HG03575 (cell line): ENCODE data around the gene VAT1.
"Not testable (repeated sequence)": the region's sequence is repeated elsewhere in the genome, so short reads cannot be mapped to it uniquely, and the experiment has no call there.

ENCODE experiments used
- ATAC-seq: cut with Tn5 transposase; IDR thresholded peaks from one replicate; pipeline ENCODE4 v1.9.1; 2021; ENCODE audit not compliant: unreplicated experiment, insufficient number of reproducible peaks, low FRiP score; ENCODE audit errors: extremely low read depth

VAT1 gene

DNA sequence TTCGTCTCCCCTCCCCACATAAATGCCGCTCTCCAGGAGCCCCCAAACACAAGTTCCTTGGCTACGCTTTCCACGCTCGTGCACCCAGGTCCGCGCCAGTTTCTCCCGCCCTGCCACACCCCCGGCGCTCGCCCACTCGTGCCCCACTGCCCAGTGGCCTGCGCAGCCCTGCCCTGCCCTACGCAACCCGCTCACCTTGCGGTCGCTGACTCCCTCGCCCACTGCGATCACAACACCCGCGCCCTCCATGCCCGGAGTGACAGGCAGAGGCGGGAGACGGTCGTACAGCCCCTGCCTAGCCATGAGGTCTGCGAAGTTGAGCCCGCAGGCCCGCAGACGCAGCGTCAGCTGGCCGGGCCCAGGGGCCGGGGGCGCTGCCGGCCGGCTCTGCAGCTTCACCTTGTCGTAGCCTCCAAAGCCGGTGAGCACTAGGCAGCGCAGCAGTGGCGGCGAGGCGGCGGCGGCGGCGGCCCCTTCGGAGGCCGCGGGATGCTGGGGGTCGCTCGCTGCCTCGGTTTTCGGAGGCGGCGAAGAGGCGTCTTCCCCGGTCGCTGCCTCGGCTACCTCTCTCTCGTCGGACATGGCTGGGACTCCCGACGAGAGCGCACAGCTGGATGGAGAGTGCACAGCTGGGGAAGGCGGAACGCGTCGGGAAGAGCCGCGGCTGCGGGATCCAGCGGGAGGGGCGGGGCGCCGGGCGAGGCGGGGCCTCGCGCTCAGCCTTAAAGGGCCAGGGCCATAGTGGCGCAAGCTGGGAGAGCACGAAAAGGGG lies at the start of gene VAT1:
Gene VAT1 (minus strand): TSS at position 645 of the 772 bp plus-strand sequence. CDS start 63 bp downstream, at position 582.
- no peak for ATAC-seq

DNA sequence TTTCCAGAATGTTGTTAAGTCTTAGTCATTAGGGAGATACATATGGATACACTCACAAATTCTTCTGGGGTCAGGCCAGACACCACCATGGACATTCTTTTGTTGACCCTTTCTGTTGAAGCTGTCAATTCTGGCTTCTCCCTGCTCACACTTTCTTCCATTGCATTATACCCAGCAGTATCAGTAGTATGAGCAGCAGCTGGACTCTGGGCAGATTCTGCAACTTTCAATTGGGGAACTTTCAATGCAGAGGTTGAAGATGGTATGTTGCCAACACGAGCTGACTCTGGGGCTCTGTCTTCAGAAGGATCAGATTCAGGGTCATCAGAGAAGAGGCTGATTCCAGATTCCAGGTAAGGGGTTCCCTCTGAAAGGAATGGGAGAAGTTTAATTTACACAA lies 48.7 kb upstream of the VAT1 start:
- no peak for ATAC-seq

DNA sequence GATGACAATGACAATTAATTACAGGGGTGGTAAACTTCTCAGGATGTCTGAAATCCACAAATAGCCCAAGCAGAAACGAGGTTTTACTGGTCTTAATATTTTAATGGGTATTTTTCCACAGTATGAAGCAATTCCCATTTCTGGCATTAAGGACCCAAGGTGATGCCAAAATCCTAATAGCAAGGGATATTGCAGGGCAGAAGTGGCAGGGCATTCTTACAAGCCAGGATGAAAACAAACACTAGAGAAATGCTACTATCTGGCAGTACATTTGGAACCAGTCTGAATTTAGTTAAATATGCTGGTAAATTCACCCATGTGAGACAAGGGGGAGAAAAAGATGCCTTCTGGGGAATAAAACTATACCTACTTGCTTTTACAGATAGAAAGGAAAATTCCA lies 48.1 kb upstream of the VAT1 start:
- ATAC-seq: no peak

DNA sequence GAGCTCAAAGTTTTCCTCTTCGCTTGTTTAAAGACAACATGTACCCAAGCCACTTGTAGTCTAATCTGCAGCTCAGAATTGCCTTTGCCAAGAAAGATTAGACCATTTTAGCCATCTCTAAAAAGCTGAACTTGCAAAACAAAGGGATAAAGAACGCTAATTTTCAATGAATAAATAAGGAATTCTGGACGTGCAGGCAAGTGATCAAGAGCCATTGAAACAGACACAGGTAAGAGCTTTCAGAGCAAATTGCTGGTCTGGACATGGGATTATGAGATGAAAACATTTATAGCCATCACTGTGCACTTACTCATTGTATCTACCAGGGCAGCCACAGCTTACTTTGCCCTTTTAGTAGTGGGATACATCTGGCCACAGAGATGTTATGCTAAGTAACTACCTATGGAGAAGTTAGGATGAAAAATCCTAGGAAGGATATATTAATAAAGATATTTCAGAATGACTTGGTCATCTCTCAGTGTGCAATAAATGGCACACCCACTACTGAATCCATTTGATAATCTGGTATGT lies 47.2 kb upstream of the VAT1 start:
- ATAC-seq: no peak

DNA sequence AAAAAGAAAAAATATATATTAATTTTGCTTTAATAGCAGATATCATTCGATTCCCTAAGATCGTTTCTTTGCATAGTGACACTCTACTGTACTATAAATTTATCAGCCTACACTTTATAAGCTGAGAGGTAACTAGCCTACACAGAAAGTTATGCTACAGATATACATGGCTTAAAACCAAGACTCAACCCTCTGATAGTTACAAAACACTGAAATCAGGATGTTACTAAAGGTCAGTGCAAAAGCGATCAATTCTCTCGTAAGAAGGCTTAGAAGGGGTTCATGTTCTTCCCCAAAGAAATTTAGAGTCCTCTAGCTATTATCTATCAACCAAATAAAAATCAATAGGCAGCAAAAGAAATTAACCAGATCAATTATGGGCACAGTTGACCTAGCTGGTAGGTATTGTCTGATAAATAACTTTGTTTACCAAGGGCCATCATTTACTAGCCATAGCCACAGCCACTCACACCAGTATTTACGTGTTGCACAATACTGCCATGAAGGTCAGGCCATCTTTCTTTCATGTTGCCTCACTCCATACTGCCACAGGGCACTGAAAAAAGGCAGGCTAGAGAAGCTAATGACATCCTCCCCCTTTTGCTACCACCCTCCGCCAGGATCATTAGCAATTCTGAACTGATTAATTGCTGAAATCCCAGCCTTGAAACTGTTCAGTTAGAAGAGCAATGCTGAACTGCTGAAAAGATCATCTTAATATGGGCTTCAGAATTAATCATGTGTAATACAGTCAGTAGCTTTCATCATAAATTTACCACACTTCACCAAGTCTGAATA lies 46.6 kb upstream of the VAT1 start:
- no peak for ATAC-seq

DNA sequence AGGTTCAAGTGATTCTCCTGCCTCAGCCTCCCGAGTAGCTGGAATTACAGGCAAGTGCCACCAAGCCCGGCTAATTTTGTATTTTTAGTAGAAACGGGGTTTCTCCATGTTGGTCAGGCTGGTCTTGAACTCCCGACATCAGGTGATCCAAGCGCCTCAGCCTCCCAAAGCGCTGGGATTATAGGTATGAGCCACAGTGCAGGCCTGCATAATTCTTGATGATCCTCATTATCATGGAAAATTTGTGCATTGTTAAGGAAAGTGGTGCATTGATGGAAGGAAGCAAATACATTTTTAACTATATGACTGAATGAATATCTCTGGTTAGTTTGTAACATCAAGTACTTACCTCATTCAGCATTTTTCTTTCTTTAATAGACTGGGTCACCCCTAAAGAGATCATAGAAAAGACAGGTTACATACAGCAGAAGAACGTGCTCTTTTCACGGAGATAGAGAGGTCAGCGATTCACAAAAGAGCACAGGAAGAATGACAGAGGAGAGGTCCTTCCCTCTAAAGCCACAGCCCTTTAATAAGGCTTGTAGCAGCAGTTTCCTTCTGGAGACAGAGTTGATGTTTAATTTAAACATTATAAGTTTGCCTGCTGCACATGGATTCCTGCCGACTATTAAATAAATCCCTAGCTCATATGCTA lies 40.9 kb upstream of the VAT1 start:
- ATAC-seq: no peak

DNA sequence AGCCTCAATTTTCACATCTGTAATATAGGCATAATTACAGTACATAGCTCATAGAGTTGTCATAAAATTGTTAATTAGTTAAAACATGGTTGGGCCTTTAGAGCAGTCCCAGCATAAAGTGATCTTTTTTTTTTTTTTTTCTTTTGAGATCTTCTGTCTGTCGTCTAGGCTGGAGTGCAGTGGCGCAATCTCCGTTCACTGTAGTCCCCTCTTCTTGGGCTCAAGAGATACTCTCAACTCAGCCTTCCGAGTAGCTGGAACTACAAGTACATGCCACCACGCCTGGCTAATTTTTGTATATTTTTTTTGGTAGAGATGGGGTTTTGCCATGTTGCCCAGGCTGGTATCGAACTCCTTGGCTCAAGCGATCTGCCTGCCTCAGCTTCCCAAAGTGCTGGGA lies 33.9 kb upstream of the VAT1 start:
- no peak for ATAC-seq

DNA sequence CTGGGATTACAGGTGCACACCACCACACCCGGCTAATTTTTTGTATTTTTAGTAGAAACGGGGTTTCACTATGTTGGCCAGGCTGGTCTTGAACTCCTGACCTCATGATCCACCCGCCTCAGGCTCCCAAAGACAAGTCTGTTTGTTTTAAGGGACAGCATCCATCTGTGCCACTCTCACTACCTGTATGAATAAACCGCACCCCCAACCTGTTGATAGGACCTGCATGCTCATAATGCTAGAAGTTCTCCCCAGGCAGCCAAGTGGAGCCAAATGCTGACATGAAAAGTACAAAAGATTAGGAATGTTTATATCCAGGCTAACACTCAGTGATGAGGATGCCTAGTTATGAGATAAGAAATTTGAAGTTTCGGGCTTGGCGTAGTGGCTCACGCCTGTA lies 30.8 kb upstream of the VAT1 start:
- not testable (repeated sequence) for ATAC-seq

DNA sequence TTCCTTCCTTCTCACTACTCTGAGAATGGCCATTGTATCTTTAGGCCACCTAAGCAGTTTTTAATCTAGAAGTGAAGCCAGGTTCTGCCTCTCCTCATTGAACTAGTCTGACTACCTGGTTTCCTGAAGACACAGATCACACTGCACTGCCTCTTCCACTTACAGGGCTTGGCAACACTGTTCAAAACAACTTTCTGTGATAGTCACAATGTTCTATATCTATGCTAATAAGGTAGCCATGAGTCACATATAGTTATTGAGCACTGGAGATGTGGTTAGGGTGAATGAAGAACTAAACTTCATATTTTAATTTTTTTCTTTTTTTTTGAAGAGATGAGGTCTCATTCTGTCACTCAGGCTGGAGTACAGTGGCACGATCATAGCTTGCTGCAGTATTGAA lies 29.8 kb upstream of the VAT1 start:
- ATAC-seq: no peak

DNA sequence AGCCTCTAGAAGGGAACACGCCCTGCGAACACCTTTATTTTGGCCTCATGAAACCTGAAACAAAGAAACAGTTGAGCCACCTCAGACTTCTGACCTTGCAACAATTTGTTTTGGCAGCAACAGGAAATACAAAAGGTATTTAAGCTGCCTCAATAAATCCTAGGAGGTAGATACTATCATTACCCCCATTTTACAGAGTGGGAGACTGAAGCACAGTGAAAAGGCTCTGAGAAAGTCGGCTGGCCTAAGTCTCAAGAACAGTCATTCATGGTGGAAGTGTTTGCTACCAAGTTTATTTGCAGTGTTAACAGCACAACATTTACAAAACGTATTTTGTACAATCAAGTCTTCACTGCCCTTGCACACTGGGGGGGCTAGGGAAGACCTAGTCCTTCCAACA lies 21.8 kb upstream of the VAT1 start:
- ATAC-seq: no peak

DNA sequence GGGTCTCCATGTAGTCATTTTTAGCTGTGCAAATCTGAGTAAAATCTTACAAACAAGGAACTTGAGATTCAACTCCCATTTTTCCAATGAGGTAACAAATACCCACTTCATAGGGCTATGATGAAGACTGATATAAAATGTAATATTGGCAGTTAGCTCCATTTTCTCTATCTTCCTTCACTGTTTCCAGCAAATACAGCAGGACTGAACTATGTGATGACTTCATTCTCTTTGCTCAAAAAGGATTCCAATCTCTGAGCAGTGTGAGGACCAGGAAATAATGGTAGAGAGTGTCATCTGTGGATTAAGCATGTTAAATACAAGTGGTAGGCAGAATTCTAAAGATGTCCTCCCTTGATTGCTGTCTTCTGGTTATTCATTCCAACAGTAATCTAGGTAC lies 21.1 kb upstream of the VAT1 start:
- ATAC-seq: no peak

DNA sequence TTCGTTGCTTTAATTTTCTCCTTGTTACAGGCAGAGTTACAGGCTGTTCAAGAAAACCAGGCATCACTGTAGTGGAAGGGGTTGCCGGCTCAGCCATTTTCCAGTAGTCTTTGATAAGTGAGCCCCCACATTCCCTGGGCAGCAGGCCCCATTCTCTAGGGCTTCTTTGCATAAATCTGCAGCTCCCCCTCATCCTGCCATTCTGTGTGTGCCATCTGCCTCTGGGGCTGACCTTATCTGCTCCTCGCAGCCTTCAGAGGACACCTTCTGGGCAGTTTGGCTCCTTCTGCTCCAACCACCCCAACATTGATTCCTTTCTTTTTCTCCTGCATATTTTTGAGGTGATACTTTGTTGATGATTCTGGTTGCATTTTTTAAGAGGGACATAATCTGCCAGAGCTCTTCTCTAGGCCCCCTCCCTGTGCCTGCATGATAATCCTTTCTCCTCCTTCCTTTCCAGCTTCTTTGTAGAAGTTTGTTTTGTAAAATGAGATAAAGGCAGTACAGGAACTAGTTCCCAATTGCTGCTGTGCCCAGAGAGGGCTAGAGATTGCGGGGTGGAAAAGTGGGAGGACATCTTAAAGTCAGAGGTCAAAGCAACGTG lies 19.9 kb upstream of the VAT1 start:
- no peak for ATAC-seq

DNA sequence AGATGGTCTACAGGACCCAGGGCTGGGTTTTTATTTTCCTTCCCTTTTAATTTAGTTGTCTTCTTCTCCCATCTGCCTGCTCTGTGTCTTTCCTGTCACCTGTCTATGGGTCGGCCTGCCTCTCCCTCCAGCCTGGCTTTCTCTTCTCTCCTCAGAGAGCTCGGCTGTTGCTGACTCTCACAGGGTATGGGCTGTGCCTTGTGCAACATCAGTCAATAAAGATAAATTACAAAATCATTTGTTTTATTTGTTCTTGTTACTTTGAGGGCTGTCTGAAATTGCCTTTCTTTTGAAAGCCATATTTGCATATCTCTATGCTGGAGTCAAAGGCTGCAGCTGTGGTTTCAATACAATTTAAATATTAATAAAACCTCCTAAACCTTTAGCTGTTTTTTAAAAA lies 18.5 kb upstream of the VAT1 start:
- ATAC-seq: no peak

DNA sequence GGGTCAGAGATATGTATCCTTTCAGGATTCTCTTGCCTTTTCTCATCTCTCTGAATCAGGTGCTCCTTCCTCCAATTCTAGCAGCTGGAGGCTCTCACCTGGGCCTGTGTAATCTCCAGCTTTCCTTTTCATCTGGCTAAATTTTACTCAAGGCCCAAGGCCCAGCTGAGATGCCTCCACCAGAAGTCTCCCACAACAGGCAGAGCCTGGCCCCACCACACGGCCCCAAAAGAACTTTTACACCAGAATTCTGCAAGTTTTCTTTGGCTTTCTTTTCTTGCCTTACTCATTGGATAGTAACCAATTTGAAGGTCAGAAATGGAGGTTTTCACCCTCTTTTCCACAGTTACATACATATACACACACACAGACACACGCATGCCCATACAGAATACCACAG lies 17.5 kb upstream of the VAT1 start:
- ATAC-seq: no peak

DNA sequence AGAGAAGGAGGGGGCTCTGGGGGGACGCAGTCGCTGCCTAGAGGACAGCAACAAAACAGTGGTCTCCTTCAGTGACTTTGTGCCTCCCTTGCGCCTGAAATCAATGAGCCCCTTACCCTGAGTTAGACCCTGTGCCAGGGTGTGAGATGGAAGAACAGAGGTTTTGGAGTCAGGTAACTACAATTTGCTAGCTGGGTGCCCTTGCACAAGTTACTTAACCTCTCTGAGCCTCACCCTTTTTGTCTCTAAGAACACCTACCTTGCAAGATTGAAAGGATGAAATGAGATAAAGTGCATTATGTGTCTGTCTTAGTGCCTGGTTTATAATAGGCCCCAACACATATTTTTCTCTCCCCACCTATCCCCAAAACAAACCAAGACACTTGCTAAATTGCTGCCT lies 12.7 kb upstream of the VAT1 start:
- ATAC-seq: no peak

DNA sequence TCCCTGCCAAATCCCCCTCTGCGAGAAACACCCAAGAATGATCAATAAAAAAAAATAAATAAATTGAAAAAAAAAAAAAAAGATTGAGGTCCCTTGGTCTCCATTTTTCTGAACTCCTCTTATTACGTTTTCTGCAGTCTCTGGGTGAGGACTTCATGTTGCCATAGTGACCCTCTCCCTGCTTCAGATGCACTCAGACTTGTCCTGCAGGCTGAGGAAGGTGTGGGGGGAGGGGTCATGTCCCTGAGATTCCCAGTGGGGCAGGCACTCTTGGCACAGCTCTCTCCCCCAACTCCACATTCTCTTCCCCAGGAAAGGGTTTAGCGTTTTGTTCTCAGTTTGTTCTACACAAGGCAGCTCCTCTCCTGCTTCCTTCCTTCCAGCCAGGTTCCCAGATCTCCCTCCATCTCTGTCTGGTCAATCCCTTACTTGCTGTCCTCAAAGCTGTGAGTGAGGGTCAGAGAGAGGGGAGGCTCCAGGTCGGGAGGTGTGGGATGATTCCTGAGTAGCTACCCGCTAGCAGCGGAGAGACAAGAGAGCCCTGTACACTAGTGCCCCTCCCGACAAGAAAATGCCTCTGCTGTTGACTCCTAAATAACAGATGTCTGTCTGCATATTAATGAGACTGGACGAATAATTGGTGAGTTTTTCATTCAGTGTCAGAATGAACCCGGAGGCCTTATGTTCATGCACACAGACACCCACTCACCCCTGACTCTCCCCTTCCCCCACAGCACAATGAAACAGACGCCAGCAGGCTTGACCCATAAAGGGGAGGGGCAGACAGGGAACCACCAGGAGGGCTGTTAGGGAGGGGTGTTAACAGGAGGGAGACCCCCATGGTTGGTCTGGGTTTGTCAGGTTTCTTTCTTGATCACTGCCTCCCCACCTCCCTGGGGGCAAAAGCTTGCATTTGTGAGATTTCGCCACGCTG lies 12.0 kb upstream of the VAT1 start:
- ATAC-seq: no peak

DNA sequence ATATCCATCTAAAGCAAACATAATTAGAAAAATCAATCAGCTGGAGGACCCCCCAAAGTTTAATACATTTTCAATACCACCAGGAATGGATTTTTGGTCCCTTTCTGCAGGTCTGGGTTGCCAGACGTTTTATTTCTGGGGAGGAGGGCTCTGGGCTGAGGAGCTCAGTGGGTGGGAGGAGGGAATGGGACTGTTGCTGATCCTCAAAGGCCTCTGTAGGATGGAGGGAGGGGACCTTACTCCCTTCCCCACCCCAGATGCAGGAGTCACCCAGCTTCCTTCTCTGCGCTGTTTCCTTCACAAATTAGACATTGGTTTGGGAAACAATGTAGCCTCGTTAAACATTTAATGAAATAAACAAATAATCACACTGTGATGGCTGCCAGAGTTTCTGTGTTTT lies 9.5 kb upstream of the VAT1 start:
- ATAC-seq: no peak

DNA sequence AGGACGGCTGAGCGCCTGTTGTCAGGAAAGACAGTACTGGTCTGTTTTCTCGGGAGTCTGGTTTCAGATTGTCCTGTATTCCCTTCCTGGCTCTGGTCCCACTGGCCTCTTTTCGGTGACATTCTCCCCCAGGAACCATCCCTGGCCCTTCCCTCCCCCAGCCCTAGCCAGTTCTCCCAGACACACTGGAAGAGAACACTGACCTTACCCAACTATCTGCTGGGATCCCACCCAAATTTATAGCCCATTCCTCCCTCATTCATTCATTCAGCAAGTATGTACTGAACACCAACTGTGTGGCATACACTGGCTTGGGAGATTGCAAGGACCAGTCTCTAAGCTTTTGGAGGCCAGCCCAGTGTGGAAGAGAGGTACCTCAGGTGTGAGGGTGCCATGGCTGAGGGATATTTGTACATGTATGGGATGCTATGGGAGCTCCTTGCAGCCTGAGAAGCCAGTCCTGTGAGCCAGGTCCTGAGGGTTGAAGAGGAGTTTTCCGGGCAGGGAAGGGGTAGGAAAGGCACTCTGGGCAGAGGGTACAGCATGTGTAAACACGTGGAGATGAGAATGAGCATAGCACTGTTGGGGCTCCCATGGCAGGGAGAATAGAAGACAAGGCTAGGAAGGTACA lies 8.1 kb upstream of the VAT1 start:
- ATAC-seq: no peak
